ENCODE measurements around the gene TSPEAR. TPM values are rescaled to one million over a fixed set of nuclear protein-coding genes. Genes with fewer than 3 reads are reported as not detected.
"Not testable (repeated sequence)": the region's sequence is repeated elsewhere in the genome, so short reads cannot be mapped to it uniquely, and the experiment has no call there.

The TSPEAR gene
- total RNA-seq, 4 donors from 2014 or later = 0.18 to 0.69 (median 0.51) TPM; not detected in 1

- H3K27ac ChIP-seq = no peak overlapping the region
- TF ChIP-seq POLR2A (IDR thresholded peaks at IDR 0.05) (no peak), CTCF (IDR thresholded peaks at IDR 0.05) (no peak)
- no peak for DNase-seq
- H3K4me3 ChIP-seq = no peak overlapping the region
- H3K27me3 ChIP-seq = no peaks in the 10 kb centered on the region
- no peaks in the 10 kb centered on the region for H3K9me3 ChIP-seq
- intact Hi-C loops (cut with DNase I; ENCODE audit: low total_unique reads) = no loop called here
- H3K4me1 ChIP-seq = no peaks in the 10 kb centered on the region
- no peaks in the 10 kb centered on the region for H3K36me3 ChIP-seq
These were observed 62.6 kb downstream of the TSPEAR start for GRCh38 chr21:44648557-44649311.

GRCh38 chr21:44647222-44647552 is 64.2 kb downstream of the TSPEAR start:
- no peaks in the 10 kb centered on the region for H3K36me3 ChIP-seq
- H3K4me3 ChIP-seq = no peak overlapping the region
- no peaks in the 10 kb centered on the region for H3K9me3 ChIP-seq
- H3K27ac ChIP-seq = no peak overlapping the region
- H3K4me1 ChIP-seq = no peaks in the 10 kb centered on the region
- no peak for DNase-seq
- no peak for TF ChIP-seq CTCF (IDR thresholded peaks at IDR 0.05)
- TF ChIP-seq POLR2A (IDR thresholded peaks at IDR 0.05) = no peak
- no peaks in the 10 kb centered on the region for H3K27me3 ChIP-seq
- intact Hi-C loops (cut with DNase I; ENCODE audit: low total_unique reads) = no loop called here

GRCh38 chr21:44646366-44647221 is 64.8 kb downstream of the TSPEAR start, which contains the start of gene KRTAP10-11:
TSS of gene KRTAP10-11 (plus strand) at chr21:44646414. CDS start at chr21:44646459, 45 bp downstream.
- H3K4me1 ChIP-seq; H3K36me3 ChIP-seq; DNase-seq; H3K27me3 ChIP-seq; H3K4me3 ChIP-seq; H3K9me3 ChIP-seq; intact Hi-C loops (cut with DNase I; ENCODE audit: low total_unique reads); H3K27ac ChIP-seq: not testable (repeated sequence)

- no peak for DNase-seq
- no peaks in the 10 kb centered on the region for H3K36me3 ChIP-seq
- no peaks in the 10 kb centered on the region for H3K27me3 ChIP-seq
- H3K9me3 ChIP-seq = no peaks in the 10 kb centered on the region
- no peak overlapping the region for H3K27ac ChIP-seq
- no peak for TF ChIP-seq POLR2A (IDR thresholded peaks at IDR 0.05)
- TF ChIP-seq CTCF (IDR thresholded peaks at IDR 0.05) = no peak
- H3K4me3 ChIP-seq = no peak overlapping the region
- no peaks in the 10 kb centered on the region for H3K4me1 ChIP-seq
- intact Hi-C loops (cut with DNase I; ENCODE audit: low total_unique reads) = no loop called here
These were observed 66.5 kb downstream of the TSPEAR start for GRCh38 chr21:44644878-44645277.

- no peaks in the 10 kb centered on the region for H3K9me3 ChIP-seq
- no peaks in the 10 kb centered on the region for H3K36me3 ChIP-seq
- intact Hi-C loops (cut with DNase I; ENCODE audit: low total_unique reads) = no loop called here
- no peak overlapping the region for H3K4me3 ChIP-seq
- no peaks in the 10 kb centered on the region for H3K27me3 ChIP-seq
- TF ChIP-seq CTCF (IDR thresholded peaks at IDR 0.05) = no peak
- TF ChIP-seq POLR2A (IDR thresholded peaks at IDR 0.05) = no peak
- H3K27ac ChIP-seq = no peak overlapping the region
- DNase-seq = no peak
- H3K4me1 ChIP-seq = no peaks in the 10 kb centered on the region
These were observed 67.5 kb downstream of the TSPEAR start for GRCh38 chr21:44643741-44644310.
